HG02623 (cell line): ENCODE measurements around the gene STX10.

Source experiments
- ATAC-seq: cut with Tn5 transposase; IDR thresholded peaks from one replicate; pipeline ENCODE4 v1.9.1; 2021; ENCODE audit warnings: moderate library complexity; ENCODE audit not compliant: unreplicated experiment

STX10 gene

GRCh38 chr19:13101590-13102415 is 48.4 kb downstream of the STX10 start:
- ATAC-seq = no peak

- no peak for ATAC-seq
Observed at GRCh38 chr19:13100841-13101589, 49.2 kb downstream of the STX10 start.

DNA sequence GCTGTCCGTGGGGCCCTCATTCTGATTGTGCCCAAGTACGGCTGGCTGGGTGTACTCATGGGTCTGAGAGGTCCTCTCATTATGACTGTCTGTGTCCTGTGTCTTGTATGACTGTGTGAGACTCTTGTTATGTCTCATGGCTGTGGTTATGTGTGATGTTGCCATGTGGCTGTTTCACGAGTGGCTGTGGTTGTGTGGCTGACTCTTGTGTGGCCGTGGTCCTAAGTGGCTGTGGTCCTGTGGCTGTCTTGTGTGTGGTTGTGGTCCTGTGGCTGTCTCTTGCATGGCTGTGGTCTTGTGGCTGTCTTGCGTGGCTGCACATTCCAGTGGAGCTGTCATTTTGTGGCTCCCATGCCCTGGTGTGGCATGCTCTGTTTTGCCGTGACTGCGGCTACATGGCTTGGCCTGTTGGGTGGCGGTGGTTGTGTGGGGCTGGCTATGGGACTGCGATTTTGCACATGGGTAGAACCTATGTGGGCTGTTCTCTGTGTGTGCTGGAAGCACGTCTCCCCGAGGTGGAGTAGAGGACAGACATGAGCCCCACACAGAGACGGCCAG is 50.1 kb downstream of the STX10 start:
- ATAC-seq = no peak

DNA sequence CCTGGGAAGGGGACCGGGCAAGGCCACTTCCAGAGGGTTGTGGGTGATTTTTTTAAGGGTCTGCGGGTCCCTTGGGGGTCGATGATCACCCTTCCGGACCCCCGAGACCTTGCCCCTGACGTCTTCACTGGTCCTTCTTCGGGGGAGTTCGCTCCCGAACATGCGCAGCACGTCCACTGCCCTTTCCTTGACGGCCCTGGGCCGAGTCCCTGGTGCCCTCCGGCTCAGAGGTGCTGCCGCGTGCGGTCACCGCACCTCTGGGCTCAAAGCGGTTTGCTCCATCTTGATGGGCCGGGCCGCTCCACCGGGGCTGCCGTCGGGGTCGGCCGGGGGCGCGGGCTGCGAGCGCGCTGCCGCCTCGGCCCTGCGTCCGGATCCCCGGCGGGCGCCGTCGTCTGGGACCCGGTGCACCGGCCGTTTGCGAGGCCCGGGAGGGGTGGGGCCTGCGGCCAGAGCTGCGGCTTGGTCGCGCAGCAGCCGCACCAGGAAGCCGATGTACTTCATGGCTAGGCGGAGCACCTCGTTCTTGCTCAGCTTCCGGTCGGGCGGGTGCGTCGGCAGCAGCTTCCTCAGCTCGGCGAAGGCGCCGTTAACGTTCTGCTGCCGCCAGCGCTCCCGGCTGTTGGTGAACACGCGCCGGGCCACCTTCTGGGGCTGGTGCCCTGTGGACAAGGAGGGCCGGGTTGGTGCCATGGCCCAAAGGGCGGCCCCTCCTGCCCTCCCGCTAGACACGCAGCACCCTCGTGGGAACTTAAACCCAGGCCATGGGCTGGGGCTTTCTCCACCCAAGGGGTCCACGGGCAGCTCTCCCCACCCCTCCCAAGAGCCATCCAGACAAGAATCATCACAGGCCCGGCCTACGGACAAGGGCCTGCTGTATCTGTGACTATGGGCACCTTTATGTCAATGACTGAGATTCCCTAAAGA is 50.8 kb downstream of the STX10 start:
- no peak for ATAC-seq

DNA sequence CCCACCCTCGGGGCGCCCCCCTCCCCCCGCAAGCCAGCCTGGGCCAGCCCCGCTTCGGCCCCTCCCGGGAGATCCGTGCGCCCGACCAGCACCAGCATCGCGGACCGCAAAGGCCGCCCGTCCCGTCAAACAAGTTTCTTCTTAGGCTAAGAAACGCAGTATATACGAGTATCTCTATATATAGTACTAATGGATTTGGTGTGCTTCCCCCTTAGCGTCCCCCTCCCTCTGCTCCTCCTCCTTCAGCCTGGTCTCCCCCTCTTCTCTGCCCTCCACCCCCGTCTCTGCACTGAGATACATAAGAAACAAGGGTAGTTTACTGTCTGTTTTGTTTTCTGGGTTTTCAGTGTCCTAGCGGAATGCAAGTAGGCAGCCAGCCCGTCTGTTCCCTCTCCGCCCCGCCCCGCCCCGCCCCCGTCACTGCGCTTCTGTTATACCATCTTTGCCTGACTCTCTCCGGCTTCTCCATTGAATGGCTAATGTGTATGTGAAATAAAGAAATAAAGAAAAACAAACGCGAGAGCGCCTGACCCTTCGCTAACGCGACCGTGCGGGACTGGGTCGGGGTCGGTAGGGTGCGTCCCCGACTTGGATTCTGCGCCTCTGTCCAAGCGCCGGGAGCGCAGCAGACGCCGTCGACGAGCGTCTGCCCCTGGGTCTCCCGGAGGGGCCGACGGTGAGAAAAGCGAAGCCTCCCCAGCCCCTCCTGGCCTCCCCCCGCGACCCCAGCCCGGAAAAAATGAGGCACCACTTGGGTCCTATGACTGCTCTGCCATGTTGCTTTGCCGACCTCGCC is 51.7 kb downstream of the STX10 start:
- ATAC-seq = no peak

DNA sequence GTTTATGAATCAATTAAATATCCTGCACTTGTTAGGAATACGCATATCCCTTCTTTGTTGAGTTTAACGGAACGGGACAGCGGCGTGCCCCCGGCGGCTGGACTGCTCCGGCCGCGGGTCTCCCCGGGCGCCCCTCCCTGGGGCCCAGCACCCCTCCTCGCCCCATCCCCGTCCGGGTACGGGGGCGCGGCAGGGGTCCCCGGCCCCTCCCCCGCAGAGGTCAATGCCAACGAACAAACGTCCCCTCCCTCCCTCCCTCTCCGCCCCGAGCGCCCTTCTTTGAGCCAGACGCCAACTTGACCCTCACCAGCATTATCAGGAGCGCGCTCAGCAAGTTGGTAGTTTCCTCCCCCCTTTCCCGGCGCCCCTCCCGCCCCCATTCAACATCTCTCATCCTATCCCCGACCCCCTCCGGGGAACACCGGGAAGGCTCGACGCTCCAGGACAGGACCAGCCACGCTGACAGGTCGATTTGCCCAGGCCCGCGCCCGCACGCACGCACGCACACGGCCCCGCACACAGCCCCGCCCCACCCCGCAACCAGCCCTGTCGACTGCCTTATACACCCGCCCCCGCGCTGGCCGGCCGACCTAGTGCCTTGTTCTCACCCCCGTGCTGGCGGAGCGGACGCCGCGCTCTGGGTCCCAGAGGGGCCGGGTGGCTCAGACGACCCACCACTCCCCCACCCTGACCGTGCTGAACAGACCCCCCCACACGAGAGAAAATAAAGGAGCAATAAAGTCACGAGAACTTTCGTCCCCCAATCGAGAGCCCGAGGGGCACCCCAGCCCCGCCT is 52.5 kb downstream of the STX10 start:
- ATAC-seq = no peak

DNA sequence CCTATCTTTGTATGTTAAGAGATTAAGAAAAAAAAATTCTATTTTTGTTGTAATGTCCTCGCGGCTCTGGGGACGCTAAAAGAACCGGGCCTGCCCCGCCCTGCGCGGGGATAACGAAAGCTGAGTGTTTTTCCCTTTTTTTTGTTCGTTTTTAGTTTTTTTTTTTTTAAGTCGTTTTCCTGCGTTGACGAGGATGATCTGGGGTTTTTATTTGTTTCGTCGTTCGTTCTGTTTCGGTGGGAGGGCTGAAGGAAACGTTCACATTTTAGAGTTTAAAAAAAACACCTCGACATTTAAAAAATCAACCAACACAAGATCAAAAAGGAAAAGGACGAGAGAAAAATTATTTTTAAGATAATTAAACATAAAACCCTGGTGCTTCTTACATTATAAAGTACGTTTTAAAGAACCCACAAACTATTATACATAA is 53.1 kb downstream of the STX10 start:
- ATAC-seq = no peak

GRCh38 chr19:13095934-13096927 is 53.9 kb downstream of the STX10 start:
- ATAC-seq = no peak

- no peak for ATAC-seq
Observed at GRCh38 chr19:13095393-13095784, 54.8 kb downstream of the STX10 start.

GRCh38 chr19:13094771-13095392 is 55.3 kb downstream of the STX10 start:
- no peak for ATAC-seq

GRCh38 chr19:13094106-13094504 is 56.1 kb downstream of the STX10 start:
- no peak for ATAC-seq
